ENCODE measurements around the gene PFKFB4. TPM values are rescaled to one million over a fixed set of nuclear protein-coding genes. Genes with fewer than 3 reads are reported as not detected.

PFKFB4 gene
- polyA plus RNA-seq, 2 donors: 3.8 to 9.2 TPM

DNA sequence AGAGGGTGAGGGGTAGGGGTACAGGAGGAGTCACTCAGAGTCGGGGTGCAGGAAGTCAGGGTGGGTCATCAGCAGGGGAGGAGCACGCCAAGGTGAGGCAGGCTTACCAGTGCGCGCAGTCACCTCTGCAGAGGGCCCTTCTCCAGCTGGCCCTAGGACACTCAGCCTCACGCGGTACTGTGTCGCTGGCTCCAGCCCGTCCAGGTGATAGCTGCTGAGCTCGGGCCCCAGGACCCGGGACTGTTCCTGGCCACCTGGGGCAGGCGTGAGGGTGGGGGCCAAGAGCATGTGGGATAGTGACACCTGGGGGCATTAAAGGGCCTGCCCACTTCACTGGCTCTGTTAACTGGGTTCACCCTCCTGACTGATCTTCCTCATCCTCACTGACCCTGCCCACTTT is 31.1 kb upstream of the PFKFB4 start:
- no peaks in the 10 kb centered on the region for H3K9me3 ChIP-seq (ENCODE audit: control insufficient read depth in 2 of 2, insufficient read depth in 1 of 2, low read depth in 1 of 2, low read length in 1 of 2)
- H3K36me3 ChIP-seq (ENCODE audit: control insufficient read depth in 2 of 2, insufficient read depth in 2 of 2, low read length in 1 of 2): peaks cover 0 to 37% of the 10 kb centered on the region in 2 donors
- WGBS, 2 donors: 77 to 83% methylated on average over 11 of the region's 11 CpGs
- H3K27me3 ChIP-seq (ENCODE audit: control insufficient read depth in 1 of 2, insufficient read depth in 2 of 2, low read length in 2 of 2): no peaks in the 10 kb centered on the region
- peaks cover 0 to 2% of the 10 kb centered on the region in 2 donors for H3K4me1 ChIP-seq (ENCODE audit: control insufficient read depth in 2 of 2, insufficient read depth in 2 of 2, low read length in 1 of 2)
- H3K27ac ChIP-seq (ENCODE audit: low read depth in 2 of 2, low read length in 1 of 2): no peak overlapping the region
- H3K4me3 ChIP-seq (ENCODE audit: low read depth in 1 of 2, low read length in 2 of 2): no peak overlapping the region

DNA sequence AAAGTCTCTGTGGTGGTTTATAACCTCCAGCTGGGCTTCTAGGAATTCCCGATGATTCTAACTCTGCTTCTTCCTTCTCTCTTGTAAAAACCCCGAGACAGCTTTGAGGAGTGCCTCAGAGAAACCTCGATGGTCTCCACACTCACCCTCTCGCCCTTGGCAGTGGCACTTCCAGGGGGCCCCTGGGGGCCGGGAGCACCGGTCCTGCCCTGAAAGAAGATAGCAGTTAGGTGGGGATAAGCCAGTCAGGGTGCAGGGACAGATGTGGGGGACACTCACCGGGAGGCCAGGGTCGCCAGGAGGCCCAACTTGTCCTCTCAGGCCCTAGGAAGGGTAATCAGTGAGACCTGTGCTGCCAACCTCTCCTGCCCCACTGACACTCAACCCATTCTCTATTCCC is 28.8 kb upstream of the PFKFB4 start:
- H3K36me3 ChIP-seq (ENCODE audit: control insufficient read depth in 2 of 2, insufficient read depth in 2 of 2, low read length in 1 of 2): peaks cover 0 to 31% of the 10 kb centered on the region in 2 donors
- WGBS, 2 donors: 79 to 92% methylated on average over 8 of the region's 8 CpGs

GRCh38 chr3:48584836-48585235 is 28.2 kb upstream of the PFKFB4 start:
- H3K4me3 ChIP-seq (ENCODE audit: low read depth in 1 of 2, low read length in 2 of 2): no peak overlapping the region
- 87 to 91% methylated on average over 9 of the region's 9 CpGs for WGBS, 2 donors
- peaks cover 0 to 26% of the 10 kb centered on the region in 2 donors for H3K36me3 ChIP-seq (ENCODE audit: control insufficient read depth in 2 of 2, insufficient read depth in 2 of 2, low read length in 1 of 2)
- no peaks in the 10 kb centered on the region for H3K27me3 ChIP-seq (ENCODE audit: control insufficient read depth in 1 of 2, insufficient read depth in 2 of 2, low read length in 2 of 2)
- H3K4me1 ChIP-seq (ENCODE audit: control insufficient read depth in 2 of 2, insufficient read depth in 2 of 2, low read length in 1 of 2): no peaks in the 10 kb centered on the region
- no peaks in the 10 kb centered on the region for H3K9me3 ChIP-seq (ENCODE audit: control insufficient read depth in 2 of 2, insufficient read depth in 1 of 2, low read depth in 1 of 2, low read length in 1 of 2)
- no peak overlapping the region for H3K27ac ChIP-seq (ENCODE audit: low read depth in 2 of 2, low read length in 1 of 2)

More for the DNA sequence above, 28.8 kb upstream of the PFKFB4 start:
- H3K4me3 ChIP-seq (ENCODE audit: low read depth in 1 of 2, low read length in 2 of 2): no peak overlapping the region
- no peaks in the 10 kb centered on the region for H3K27me3 ChIP-seq (ENCODE audit: control insufficient read depth in 1 of 2, insufficient read depth in 2 of 2, low read length in 2 of 2)
- no peak overlapping the region for H3K27ac ChIP-seq (ENCODE audit: low read depth in 2 of 2, low read length in 1 of 2)
- no peaks in the 10 kb centered on the region for H3K4me1 ChIP-seq (ENCODE audit: control insufficient read depth in 2 of 2, insufficient read depth in 2 of 2, low read length in 1 of 2)
- no peaks in the 10 kb centered on the region for H3K9me3 ChIP-seq (ENCODE audit: control insufficient read depth in 2 of 2, insufficient read depth in 1 of 2, low read depth in 1 of 2, low read length in 1 of 2)

- H3K27me3 ChIP-seq (ENCODE audit: control insufficient read depth in 1 of 2, insufficient read depth in 2 of 2, low read length in 2 of 2): no peaks in the 10 kb centered on the region
- H3K27ac ChIP-seq (ENCODE audit: low read depth in 2 of 2, low read length in 1 of 2): no peak overlapping the region
- no peaks in the 10 kb centered on the region for H3K4me1 ChIP-seq (ENCODE audit: control insufficient read depth in 2 of 2, insufficient read depth in 2 of 2, low read length in 1 of 2)
- H3K9me3 ChIP-seq (ENCODE audit: control insufficient read depth in 2 of 2, insufficient read depth in 1 of 2, low read depth in 1 of 2, low read length in 1 of 2): peaks cover 0 to 2% of the 10 kb centered on the region in 2 donors
- WGBS, 2 donors: 87 to 88% methylated on average over 14 of the region's 14 CpGs
- no peak overlapping the region for H3K4me3 ChIP-seq (ENCODE audit: low read depth in 1 of 2, low read length in 2 of 2)
- peaks cover 0 to 19% of the 10 kb centered on the region in 2 donors for H3K36me3 ChIP-seq (ENCODE audit: control insufficient read depth in 2 of 2, insufficient read depth in 2 of 2, low read length in 1 of 2)
Observed at GRCh38 chr3:48581621-48582481, 25.2 kb upstream of the PFKFB4 start.

DNA sequence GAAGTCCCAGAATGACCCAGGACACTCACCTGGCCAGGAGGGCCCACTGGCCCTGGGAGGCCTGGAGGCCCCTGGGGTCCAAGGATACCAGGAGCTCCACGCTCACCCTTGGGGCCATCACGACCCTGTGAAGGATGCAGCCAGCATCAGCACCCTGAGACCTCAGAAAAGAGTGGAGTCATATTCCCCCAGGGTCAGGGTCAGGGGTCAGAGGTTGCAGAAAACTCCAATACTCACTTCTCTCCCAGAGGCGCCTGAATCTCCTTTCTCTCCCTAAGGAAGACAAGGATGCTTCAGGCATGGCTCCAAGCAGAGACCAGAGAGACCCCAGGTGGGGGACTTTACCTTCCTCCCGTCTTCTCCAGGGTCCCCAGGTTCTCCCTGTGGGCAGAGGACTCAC is 20.0 kb upstream of the PFKFB4 start:
- H3K36me3 ChIP-seq (ENCODE audit: control insufficient read depth in 2 of 2, insufficient read depth in 2 of 2, low read length in 1 of 2): peaks cover 0 to 23% of the 10 kb centered on the region in 2 donors
- no peak overlapping the region for H3K27ac ChIP-seq (ENCODE audit: low read depth in 2 of 2, low read length in 1 of 2)
- H3K9me3 ChIP-seq (ENCODE audit: control insufficient read depth in 2 of 2, insufficient read depth in 1 of 2, low read depth in 1 of 2, low read length in 1 of 2): peaks cover 0 to 2% of the 10 kb centered on the region in 2 donors
- WGBS, 2 donors: 84 to 88% methylated on average over 4 of the region's 4 CpGs
- no peak overlapping the region for H3K4me3 ChIP-seq (ENCODE audit: low read depth in 1 of 2, low read length in 2 of 2)
- no peaks in the 10 kb centered on the region for H3K4me1 ChIP-seq (ENCODE audit: control insufficient read depth in 2 of 2, insufficient read depth in 2 of 2, low read length in 1 of 2)
- no peaks in the 10 kb centered on the region for H3K27me3 ChIP-seq (ENCODE audit: control insufficient read depth in 1 of 2, insufficient read depth in 2 of 2, low read length in 2 of 2)

DNA sequence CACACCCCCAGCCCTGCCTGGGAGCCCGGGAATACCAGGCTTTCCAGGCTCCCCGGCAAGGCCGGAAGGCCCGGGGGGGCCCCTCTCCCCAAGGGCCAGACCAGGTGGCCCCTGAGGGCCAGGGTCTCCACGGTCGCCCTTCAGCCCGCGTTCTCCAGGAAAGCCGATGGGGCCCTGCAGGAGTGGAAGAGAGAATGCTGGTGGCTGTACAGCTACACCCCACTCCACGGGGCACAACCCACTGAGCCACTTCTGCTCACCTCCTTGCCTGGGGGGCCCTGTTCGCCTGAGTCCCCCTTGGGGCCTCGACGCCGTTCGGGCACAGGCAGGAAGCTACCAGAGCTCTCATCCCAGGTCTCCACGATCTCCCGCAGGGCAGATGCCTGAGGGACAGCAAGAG is 18.8 kb upstream of the PFKFB4 start:
- H3K27me3 ChIP-seq (ENCODE audit: control insufficient read depth in 1 of 2, insufficient read depth in 2 of 2, low read length in 2 of 2): no peaks in the 10 kb centered on the region
- no peak overlapping the region for H3K27ac ChIP-seq (ENCODE audit: low read depth in 2 of 2, low read length in 1 of 2)
- peaks cover 0 to 18% of the 10 kb centered on the region in 2 donors for H3K36me3 ChIP-seq (ENCODE audit: control insufficient read depth in 2 of 2, insufficient read depth in 2 of 2, low read length in 1 of 2)
- peaks cover 0 to 2% of the 10 kb centered on the region in 2 donors for H3K9me3 ChIP-seq (ENCODE audit: control insufficient read depth in 2 of 2, insufficient read depth in 1 of 2, low read depth in 1 of 2, low read length in 1 of 2)
- no peaks in the 10 kb centered on the region for H3K4me1 ChIP-seq (ENCODE audit: control insufficient read depth in 2 of 2, insufficient read depth in 2 of 2, low read length in 1 of 2)
- WGBS, 2 donors: 84 to 85% methylated on average over 17 of the region's 17 CpGs
- H3K4me3 ChIP-seq (ENCODE audit: low read depth in 1 of 2, low read length in 2 of 2): no peak overlapping the region

DNA sequence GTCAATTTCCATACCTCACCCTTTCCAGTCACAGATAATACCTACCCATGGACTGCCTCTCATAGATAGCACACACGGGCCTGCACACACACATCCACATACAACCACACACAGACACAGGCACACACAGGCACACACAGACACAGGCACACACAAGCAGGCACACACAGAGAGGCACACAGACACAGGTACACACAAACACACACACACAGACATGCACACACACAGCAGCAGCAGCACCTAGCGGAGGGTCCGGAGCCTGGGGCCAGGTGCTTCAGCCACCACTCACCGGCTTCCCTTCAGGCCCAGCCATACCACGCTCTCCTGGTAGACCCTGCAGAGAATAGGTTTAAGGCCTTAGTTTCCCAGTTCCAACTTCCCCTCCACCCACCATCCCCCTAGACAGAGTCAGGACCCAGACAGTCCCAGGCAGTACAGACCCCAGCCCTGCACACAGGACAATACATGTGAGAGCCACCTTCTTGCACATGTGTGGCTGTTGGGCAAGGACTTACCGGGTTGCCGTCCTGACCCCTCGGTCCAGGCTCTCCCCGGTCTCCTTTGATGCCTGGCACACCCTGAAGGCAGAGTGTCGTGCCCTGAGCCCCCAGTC is 17.5 kb upstream of the PFKFB4 start:
- no peaks in the 10 kb centered on the region for H3K4me1 ChIP-seq (ENCODE audit: control insufficient read depth in 2 of 2, insufficient read depth in 2 of 2, low read length in 1 of 2)
- H3K9me3 ChIP-seq (ENCODE audit: control insufficient read depth in 2 of 2, insufficient read depth in 1 of 2, low read depth in 1 of 2, low read length in 1 of 2): peaks cover 0 to 2% of the 10 kb centered on the region in 2 donors
- no peak overlapping the region for H3K4me3 ChIP-seq (ENCODE audit: low read depth in 1 of 2, low read length in 2 of 2)
- WGBS, 2 donors: 92% methylated on average over 10 of the region's 10 CpGs
- peaks cover 0 to 18% of the 10 kb centered on the region in 2 donors for H3K36me3 ChIP-seq (ENCODE audit: control insufficient read depth in 2 of 2, insufficient read depth in 2 of 2, low read length in 1 of 2)
- H3K27me3 ChIP-seq (ENCODE audit: control insufficient read depth in 1 of 2, insufficient read depth in 2 of 2, low read length in 2 of 2): no peaks in the 10 kb centered on the region
- no peak overlapping the region for H3K27ac ChIP-seq (ENCODE audit: low read depth in 2 of 2, low read length in 1 of 2)

DNA sequence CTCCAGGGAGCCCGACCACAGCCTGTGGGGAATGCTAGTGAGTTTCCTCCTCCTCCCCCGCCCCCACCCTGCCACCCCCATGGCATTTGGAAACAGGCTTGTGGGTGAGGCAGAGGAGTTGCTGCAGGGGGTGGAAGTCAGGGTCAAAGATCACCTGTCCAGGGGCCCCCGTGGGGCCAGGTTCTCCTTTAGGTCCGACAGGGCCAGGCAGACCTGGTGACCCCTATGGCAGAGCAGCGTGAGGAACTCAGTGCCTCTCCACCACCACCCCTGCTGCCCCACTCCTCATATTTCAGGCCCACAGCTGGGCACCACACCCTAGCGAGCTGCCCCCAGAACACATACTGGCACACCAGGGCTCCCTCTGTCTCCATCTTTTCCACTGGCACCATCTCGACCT is 15.9 kb upstream of the PFKFB4 start:
- Histone ChIP-seq H3K36me3 (ENCODE audit: control insufficient read depth in 2 of 2, insufficient read depth in 2 of 2, low read length in 1 of 2) (peaks cover 0 to 16% of the 10 kb centered on the region in 2 donors), H3K4me3 (ENCODE audit: low read depth in 1 of 2, low read length in 2 of 2) (no peak overlapping the region), H3K27me3 (ENCODE audit: control insufficient read depth in 1 of 2, insufficient read depth in 2 of 2, low read length in 2 of 2) (no peaks in the 10 kb centered on the region), H3K27ac (ENCODE audit: low read depth in 2 of 2, low read length in 1 of 2) (no peak overlapping the region), H3K9me3 (ENCODE audit: control insufficient read depth in 2 of 2, insufficient read depth in 1 of 2, low read depth in 1 of 2, low read length in 1 of 2) (peaks cover 0 to 2% of the 10 kb centered on the region in 2 donors), H3K4me1 (ENCODE audit: control insufficient read depth in 2 of 2, insufficient read depth in 2 of 2, low read length in 1 of 2) (no peaks in the 10 kb centered on the region)
- WGBS, 2 donors: 78 to 84% methylated on average over 7 of the region's 7 CpGs

- no peak overlapping the region for H3K4me3 ChIP-seq (ENCODE audit: low read depth in 1 of 2, low read length in 2 of 2)
- no peaks in the 10 kb centered on the region for H3K9me3 ChIP-seq (ENCODE audit: control insufficient read depth in 2 of 2, insufficient read depth in 1 of 2, low read depth in 1 of 2, low read length in 1 of 2)
- WGBS, 2 donors: 82 to 85% methylated on average over 12 of the region's 12 CpGs
- no peaks in the 10 kb centered on the region for H3K4me1 ChIP-seq (ENCODE audit: control insufficient read depth in 2 of 2, insufficient read depth in 2 of 2, low read length in 1 of 2)
- H3K36me3 ChIP-seq (ENCODE audit: control insufficient read depth in 2 of 2, insufficient read depth in 2 of 2, low read length in 1 of 2): peaks cover 0 to 11% of the 10 kb centered on the region in 2 donors
- H3K27me3 ChIP-seq (ENCODE audit: control insufficient read depth in 1 of 2, insufficient read depth in 2 of 2, low read length in 2 of 2): no peaks in the 10 kb centered on the region
- H3K27ac ChIP-seq (ENCODE audit: low read depth in 2 of 2, low read length in 1 of 2): no peak overlapping the region
Observed at GRCh38 chr3:48571938-48572337, 15.3 kb upstream of the PFKFB4 start.
